GM19324 (cell line): ENCODE data around the gene TWIST1.

ENCODE experiments used
- ATAC-seq: cut with Tn5 transposase; IDR thresholded peaks from one replicate; pipeline ENCODE4 v1.9.1; 2021; ENCODE audit warnings: mild to moderate bottlenecking, moderate library complexity; ENCODE audit not compliant: unreplicated experiment, low FRiP score

TWIST1 gene

GRCh38 chr7:19113855-19114550 lies 3.4 kb downstream of the TWIST1 start:
- no peak for ATAC-seq

GRCh38 chr7:19113002-19113350 lies 4.5 kb downstream of the TWIST1 start:
- ATAC-seq = no peak

GRCh38 chr7:19112274-19113001 lies 5.0 kb downstream of the TWIST1 start:
- no peak for ATAC-seq

GRCh38 chr7:19111474-19112273 lies 5.8 kb downstream of the TWIST1 start:
- ATAC-seq = no peak

GRCh38 chr7:19110776-19111175 lies 6.7 kb downstream of the TWIST1 start:
- no peak for ATAC-seq

- no peak for ATAC-seq
Measured at GRCh38 chr7:19110026-19110730, 7.3 kb downstream of the TWIST1 start.

- ATAC-seq = no peak
Measured at GRCh38 chr7:19109000-19109946, 8.2 kb downstream of the TWIST1 start.

GRCh38 chr7:19107356-19108146 lies 9.9 kb downstream of the TWIST1 start:
- ATAC-seq = no peak

- ATAC-seq = no peak
Measured at GRCh38 chr7:19107081-19107355, 10.4 kb downstream of the TWIST1 start.

- no peak for ATAC-seq
Measured at GRCh38 chr7:19106241-19107080, 11.0 kb downstream of the TWIST1 start.

- ATAC-seq = no peak
Measured at GRCh38 chr7:19105546-19105945, 11.9 kb downstream of the TWIST1 start.

GRCh38 chr7:19104811-19105210 lies 12.6 kb downstream of the TWIST1 start:
- no peak for ATAC-seq

GRCh38 chr7:19102884-19103283 lies 14.6 kb downstream of the TWIST1 start:
- ATAC-seq = no peak

GRCh38 chr7:19101909-19102308 lies 15.5 kb downstream of the TWIST1 start:
- ATAC-seq = no peak

GRCh38 chr7:19101472-19101871 lies 16.0 kb downstream of the TWIST1 start:
- ATAC-seq = no peak

- ATAC-seq = no peak
Measured at GRCh38 chr7:19099924-19100323, 17.5 kb downstream of the TWIST1 start.

GRCh38 chr7:19099194-19099593 lies 18.2 kb downstream of the TWIST1 start:
- ATAC-seq = no peak

GRCh38 chr7:19098510-19098909 lies 18.9 kb downstream of the TWIST1 start:
- no peak for ATAC-seq
